ENCODE results near the gene RFNG.
A peak's percentile ranks its signal among the peaks of the same experiment; 100 is the strongest.

Gene RFNG

GRCh38 chr17:82035488-82035887, 16.1 kb downstream of the RFNG start:
- Mint-ChIP-seq H3K4me1 (peaks cover 39% of the 10 kb centered on the region), H3K27me3 (ENCODE audit: low read depth, poor library complexity) (peaks cover 11% of the 10 kb centered on the region), H3K36me3 (ENCODE audit: low read depth) (no peaks in the 10 kb centered on the region), H3K27ac (no peak overlapping the region), H3K4me3 (peak overlapping the region; percentile 79), H3K9me3 (peaks cover 8% of the 10 kb centered on the region)
- no peak for DNase-seq
- TF ChIP-seq, protein P1, sequence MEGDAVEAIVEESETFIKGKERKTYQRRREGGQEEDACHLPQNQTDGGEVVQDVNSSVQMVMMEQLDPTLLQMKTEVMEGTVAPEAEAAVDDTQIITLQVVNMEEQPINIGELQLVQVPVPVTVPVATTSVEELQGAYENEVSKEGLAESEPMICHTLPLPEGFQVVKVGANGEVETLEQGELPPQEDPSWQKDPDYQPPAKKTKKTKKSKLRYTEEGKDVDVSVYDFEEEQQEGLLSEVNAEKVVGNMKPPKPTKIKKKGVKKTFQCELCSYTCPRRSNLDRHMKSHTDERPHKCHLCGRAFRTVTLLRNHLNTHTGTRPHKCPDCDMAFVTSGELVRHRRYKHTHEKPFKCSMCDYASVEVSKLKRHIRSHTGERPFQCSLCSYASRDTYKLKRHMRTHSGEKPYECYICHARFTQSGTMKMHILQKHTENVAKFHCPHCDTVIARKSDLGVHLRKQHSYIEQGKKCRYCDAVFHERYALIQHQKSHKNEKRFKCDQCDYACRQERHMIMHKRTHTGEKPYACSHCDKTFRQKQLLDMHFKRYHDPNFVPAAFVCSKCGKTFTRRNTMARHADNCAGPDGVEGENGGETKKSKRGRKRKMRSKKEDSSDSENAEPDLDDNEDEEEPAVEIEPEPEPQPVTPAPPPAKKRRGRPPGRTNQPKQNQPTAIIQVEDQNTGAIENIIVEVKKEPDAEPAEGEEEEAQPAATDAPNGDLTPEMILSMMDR (IDR thresholded peaks at IDR 0.05): no peak

DNA sequence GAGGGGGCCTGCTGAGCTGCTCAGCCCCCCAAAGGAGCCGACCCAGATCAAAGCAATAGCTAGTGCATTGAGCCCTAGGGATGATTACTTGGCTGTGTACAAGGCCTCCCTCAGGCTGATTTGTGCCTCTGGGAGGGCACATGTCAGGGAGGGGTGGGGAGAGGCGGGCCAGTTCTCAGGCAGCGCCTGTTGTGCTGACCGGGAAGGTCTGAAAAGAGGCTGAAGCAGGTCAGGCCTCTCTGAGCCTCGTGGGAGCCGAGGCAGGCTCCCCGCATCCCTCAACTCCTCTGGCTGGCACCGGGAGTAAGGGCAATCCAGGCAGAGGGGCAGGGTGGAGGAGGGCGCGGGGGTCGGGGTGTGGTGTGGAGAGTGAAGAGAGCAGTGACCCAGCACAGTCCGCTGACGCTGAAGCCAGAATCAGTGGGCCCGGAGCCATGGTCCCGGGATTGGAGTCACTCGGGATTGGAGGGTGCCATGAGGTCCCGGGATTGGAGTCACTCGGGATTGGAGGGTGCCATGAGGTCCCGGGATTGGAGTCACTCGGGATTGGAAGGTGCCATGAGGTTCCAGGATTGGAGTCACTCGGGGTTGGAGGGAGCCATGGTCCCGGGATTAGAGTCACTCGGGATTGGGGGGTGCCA, 17.1 kb downstream of the RFNG start:
- TF ChIP-seq, protein P1 (IDR thresholded peaks at IDR 0.05): no peak
- Mint-ChIP-seq H3K9me3 (peaks cover 5% of the 10 kb centered on the region), H3K4me3 (no peak overlapping the region), H3K36me3 (ENCODE audit: low read depth) (no peaks in the 10 kb centered on the region), H3K27me3 (ENCODE audit: low read depth, poor library complexity) (peaks cover 9% of the 10 kb centered on the region), H3K27ac (no peak overlapping the region), H3K4me1 (peaks cover 42% of the 10 kb centered on the region)
- DNase-seq: no peak

DNA sequence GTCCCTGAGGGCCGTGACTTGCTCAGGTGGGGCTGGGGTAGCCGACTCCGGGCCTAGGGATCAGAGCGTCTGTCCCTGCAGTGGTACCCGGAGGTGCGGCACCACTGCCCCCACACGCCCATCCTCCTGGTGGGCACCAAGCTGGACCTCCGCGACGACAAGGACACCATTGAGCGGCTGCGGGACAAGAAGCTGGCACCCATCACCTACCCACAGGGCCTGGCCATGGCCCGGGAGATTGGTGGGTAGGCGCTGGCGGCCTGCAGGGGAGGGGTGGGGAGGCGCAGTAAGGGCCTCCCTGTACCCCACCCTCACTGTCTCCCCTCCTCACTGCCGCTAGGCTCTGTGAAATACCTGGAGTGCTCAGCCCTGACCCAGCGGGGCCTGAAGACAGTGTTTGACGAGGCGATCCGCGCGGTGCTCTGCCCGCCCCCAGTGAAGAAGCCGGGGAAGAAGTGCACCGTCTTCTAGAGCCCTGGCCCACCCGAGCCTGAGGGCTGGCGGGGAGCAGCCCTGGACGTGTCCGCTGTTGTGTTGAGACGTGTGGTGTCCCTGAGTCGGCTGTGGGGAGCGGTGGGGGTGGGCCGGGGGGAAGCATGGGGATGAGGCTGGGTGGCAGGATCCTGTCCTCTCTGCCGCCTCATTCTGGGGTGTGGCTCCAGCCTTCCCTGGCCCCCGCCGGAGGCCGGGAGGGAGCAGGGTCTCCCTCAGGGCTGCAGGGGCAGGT, 18.1 kb downstream of the RFNG start:
- H3K9me3 Mint-ChIP-seq: peaks cover 5% of the 10 kb centered on the region
- H3K4me3 Mint-ChIP-seq: peak overlapping the region; percentile 71
- no peak overlapping the region for H3K27ac Mint-ChIP-seq

GRCh38 chr17:82031885-82032627, 19.6 kb downstream of the RFNG start:
- H3K9me3 Mint-ChIP-seq: no peaks in the 10 kb centered on the region
- H3K36me3 Mint-ChIP-seq (ENCODE audit: low read depth): no peaks in the 10 kb centered on the region
- TF ChIP-seq, protein P1 (IDR thresholded peaks at IDR 0.05): no peak
- peaks cover 28% of the 10 kb centered on the region for H3K4me1 Mint-ChIP-seq
- H3K27ac Mint-ChIP-seq: no peak overlapping the region
- peaks cover 9% of the 10 kb centered on the region for H3K27me3 Mint-ChIP-seq (ENCODE audit: low read depth, poor library complexity)
- peak overlapping the region; percentile 70 for H3K4me3 Mint-ChIP-seq
- DNase-seq: no peak

More for the DNA sequence above, 18.1 kb downstream of the RFNG start:
- no peak for DNase-seq
- Mint-ChIP-seq H3K27me3 (ENCODE audit: low read depth, poor library complexity) (peaks cover 10% of the 10 kb centered on the region), H3K36me3 (ENCODE audit: low read depth) (no peaks in the 10 kb centered on the region), H3K4me1 (peaks cover 35% of the 10 kb centered on the region)
- TF ChIP-seq, protein P1 (IDR thresholded peaks at IDR 0.05): no peak

GRCh38 chr17:82031303-82031884, 20.2 kb downstream of the RFNG start, which contains the start of gene RAC3:
TSS of gene RAC3 (plus strand) at chr17:82031678. CDS start at chr17:82031762, 84 bp downstream.
- Mint-ChIP-seq H3K4me1 (peaks cover 28% of the 10 kb centered on the region), H3K36me3 (ENCODE audit: low read depth) (no peaks in the 10 kb centered on the region), H3K9me3 (no peaks in the 10 kb centered on the region), H3K27ac (no peak within 1 kb of the TSS), H3K27me3 (ENCODE audit: low read depth, poor library complexity) (peaks cover 9% of the 10 kb centered on the region), H3K4me3 (peak within 1 kb of the TSS; percentile 80)
- DNase-seq: peak; percentile 67
- TF ChIP-seq, protein P1 (IDR thresholded peaks at IDR 0.05): no peak

Measured in nephron progenitor cell (in vitro differentiated cells).